Measurements from ENCODE around the gene ISCU. TPM values are rescaled to one million over a fixed set of nuclear protein-coding genes. Genes with fewer than 3 reads are reported as not detected.
"Not testable (repeated sequence)": the region's sequence is repeated elsewhere in the genome, so short reads cannot be mapped to it uniquely, and the experiment has no call there.

Gene ISCU
- total RNA-seq, 2 donors from 2014 or later, result 87.2 to 97.3 TPM

GRCh38 chr12:108582509-108582908, 20.1 kb downstream of the ISCU start:
- intact Hi-C loops (cut with DNase I, micrococcal nuclease), result no loop called here
- ATAC-seq (no peak), DNase-seq (no peak)

GRCh38 chr12:108582978-108583770, 20.8 kb downstream of the ISCU start:
- intact Hi-C loops (cut with DNase I, micrococcal nuclease), result no loop called here
- ATAC-seq (no peak), DNase-seq (no peak)

- intact Hi-C loops (cut with DNase I, micrococcal nuclease), result no loop called here
- ATAC-seq (no peak), DNase-seq (no peak)
These were observed 21.6 kb downstream of the ISCU start for GRCh38 chr12:108583991-108584390.

- intact Hi-C loops (cut with DNase I, micrococcal nuclease), result no loop called here
- DNase-seq (no peak), ATAC-seq (no peak)
These were observed 22.2 kb downstream of the ISCU start for GRCh38 chr12:108584456-108585065.

GRCh38 chr12:108585864-108586263, 23.5 kb downstream of the ISCU start:
- intact Hi-C loops (cut with DNase I, micrococcal nuclease), result no loop called here
- DNase-seq (no peak), ATAC-seq (no peak)

- intact Hi-C loops (cut with DNase I, micrococcal nuclease), result no loop called here
- ATAC-seq, result no peak
These were observed 23.9 kb downstream of the ISCU start for GRCh38 chr12:108586306-108586705.

GRCh38 chr12:108587826-108588225, 25.4 kb downstream of the ISCU start:
- intact Hi-C loops (cut with DNase I, micrococcal nuclease), result no loop called here
- DNase-seq (no peak), ATAC-seq (no peak)

More at GRCh38 chr12:108586306-108586705, 23.9 kb downstream of the ISCU start:
- DNase-seq, result no peak

GRCh38 chr12:108589028-108589839, 26.8 kb downstream of the ISCU start:
- intact Hi-C loops (cut with DNase I, micrococcal nuclease), result no loop called here
- ATAC-seq, result no peak
- DNase-seq, result no peak

- ATAC-seq (no peak), DNase-seq (no peak)
- intact Hi-C loops (cut with DNase I, micrococcal nuclease), result no loop called here
These were observed 27.4 kb downstream of the ISCU start for GRCh38 chr12:108589840-108590229.

GRCh38 chr12:108590463-108590862, 28.1 kb downstream of the ISCU start:
- intact Hi-C loops (cut with DNase I, micrococcal nuclease); ATAC-seq; DNase-seq: not testable (repeated sequence)

GRCh38 chr12:108591267-108591980, 29.0 kb downstream of the ISCU start:
- ATAC-seq (no peak), DNase-seq (no peak)
- intact Hi-C loops (cut with DNase I, micrococcal nuclease), result no loop called here

- intact Hi-C loops (cut with DNase I, micrococcal nuclease), result no loop called here
- DNase-seq (no peak), ATAC-seq (no peak)
These were observed 29.9 kb downstream of the ISCU start for GRCh38 chr12:108592033-108592909.

- intact Hi-C loops (cut with DNase I, micrococcal nuclease), result no loop called here
- ATAC-seq (no peak), DNase-seq (no peak)
These were observed 32.0 kb downstream of the ISCU start for GRCh38 chr12:108594323-108594903.

GRCh38 chr12:108594960-108595710, 32.7 kb downstream of the ISCU start:
- DNase-seq, result no peak

GRCh38 chr12:108595711-108596647, 33.6 kb downstream of the ISCU start:
- ATAC-seq (no peak), DNase-seq (no peak)
- intact Hi-C loops (cut with DNase I, micrococcal nuclease), result no loop called here

More at GRCh38 chr12:108594960-108595710, 32.7 kb downstream of the ISCU start:
- intact Hi-C loops (cut with DNase I, micrococcal nuclease), result no loop called here
- no peak for ATAC-seq
